Measurements from ENCODE around the gene TBC1D22A.

- TF ChIP-seq POLR2A (IDR thresholded peaks at IDR 0.05) (no peak), CTCF (IDR thresholded peaks at IDR 0.05) (no peak)
Measured at GRCh38 chr22:46914916-46915894, 152.8 kb downstream of the TBC1D22A start.

Data from ovary (tissue), 3 donors.